IgD-negative memory B cell (primary cell): ENCODE results near the gene ZC3H7B. TPM values are rescaled to one million over a fixed set of nuclear protein-coding genes. Genes with fewer than 3 reads are reported as not detected.

Experiments
- H3K27ac Mint-ChIP-seq, 3 donors: one replicate each; pipeline ENCODE4 v1.8.0; 2020 to 2022; ENCODE audit warnings: mild to moderate bottlenecking in 3 of 3, mixed read lengths in 3 of 3, moderate library complexity in 1 of 3
- H3K27me3 Mint-ChIP-seq: one replicate; pipeline ENCODE4 v1.8.0; 2021; ENCODE audit warnings: mixed read lengths
- H3K36me3 Mint-ChIP-seq: one replicate; pipeline ENCODE4 v1.8.0; 2020; ENCODE audit warnings: mild to moderate bottlenecking, mixed read lengths
- H3K4me1 Mint-ChIP-seq, 3 donors: one replicate each; pipeline ENCODE4 v1.8.0; 2020 to 2022; ENCODE audit warnings: mixed read lengths in 3 of 3, mild to moderate bottlenecking in 1 of 3
- H3K4me3 Mint-ChIP-seq, 4 donors: one replicate each; pipeline ENCODE4 v1.8.0; 2020 to 2022; ENCODE audit warnings: mild to moderate bottlenecking in 4 of 4, mixed read lengths in 4 of 4, moderate library complexity in 3 of 4
- H3K9me3 Mint-ChIP-seq, 3 donors: one replicate each; pipeline ENCODE4 v1.8.0; 2020 to 2021; ENCODE audit warnings: mixed read lengths in 3 of 3, mild to moderate bottlenecking in 1 of 3
- polyA plus RNA-seq: library from polyadenylated mRNA; unstranded; fragments of 300-500 nt; fragmentation: Illumina TruSeq; gene quantifications from one replicate; pipeline ENCODE4 v1.2.3, GENCODE V29; 2021

ZC3H7B gene
- polyA plus RNA-seq, 1 donor from 2014 or later: 1.4 TPM

DNA sequence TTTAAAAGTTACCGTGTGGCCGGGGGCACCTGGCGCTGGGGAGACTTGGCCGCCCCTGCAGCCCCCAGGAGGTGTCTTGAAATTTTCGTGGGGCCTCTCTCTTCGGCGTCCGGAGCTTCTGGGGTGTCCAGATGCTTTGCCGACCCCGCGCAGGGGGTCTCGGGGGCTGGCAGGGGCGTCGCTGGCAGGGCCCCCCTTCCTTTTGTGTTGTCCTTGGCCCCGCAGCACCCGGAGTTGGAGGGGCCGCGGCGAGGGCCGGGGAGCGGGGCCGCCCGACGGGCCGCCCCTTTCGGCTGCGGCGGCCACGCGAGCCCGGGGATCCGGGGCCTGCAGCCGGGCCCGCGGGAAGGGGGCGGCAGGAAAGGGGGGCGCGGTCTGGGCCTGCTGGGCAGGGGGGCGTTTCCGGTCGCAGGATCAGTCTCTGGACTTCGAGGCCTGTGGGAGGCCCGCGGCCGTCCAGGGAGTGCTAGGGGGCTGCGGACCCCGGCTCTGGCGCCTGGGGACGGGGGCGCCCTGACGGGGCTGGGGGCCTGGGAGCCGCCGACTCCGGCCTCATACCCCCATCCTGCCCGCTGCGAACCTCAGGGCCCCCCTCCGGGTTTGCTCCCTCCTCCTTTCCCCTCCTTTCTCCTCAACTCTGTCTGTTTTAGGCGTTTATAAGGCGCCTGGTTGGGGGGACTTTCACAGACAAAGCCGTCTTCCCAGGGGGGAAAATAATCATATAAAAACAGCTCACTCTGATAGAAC lies 869 bp downstream of the ZC3H7B start:
- H3K9me3 Mint-ChIP-seq: no peaks in the 10 kb centered on the region
- H3K27ac Mint-ChIP-seq: peak overlapping the region; percentile 41 to 80 (median 72)
- peaks cover 16 to 23% (median 19%) of the 10 kb centered on the region in 3 donors for H3K4me1 Mint-ChIP-seq
- H3K27me3 Mint-ChIP-seq: no peaks in the 10 kb centered on the region
- H3K36me3 Mint-ChIP-seq: no peaks in the 10 kb centered on the region
- peak overlapping the region; percentile 78 to 93 (median 88) for H3K4me3 Mint-ChIP-seq

DNA sequence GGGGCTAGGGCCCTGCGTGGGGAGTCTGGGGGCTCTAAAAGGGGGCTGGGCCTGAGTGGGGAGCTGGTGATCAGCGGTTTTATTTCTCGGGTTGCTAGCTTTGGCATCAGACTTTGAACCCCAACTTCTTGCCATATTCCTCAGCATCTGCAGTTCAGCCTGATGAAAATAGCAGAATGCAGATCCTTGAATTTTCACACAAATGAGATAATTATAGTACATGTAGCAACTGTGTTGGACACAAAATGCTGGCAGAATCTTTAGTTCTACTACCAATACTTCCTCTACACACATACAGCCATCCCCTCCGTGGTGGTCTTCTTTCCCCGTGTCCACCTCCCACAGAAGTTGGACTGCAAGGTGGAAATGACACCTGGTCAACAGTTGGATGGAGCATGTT lies 1.5 kb downstream of the ZC3H7B start:
- Mint-ChIP-seq H3K27me3 (no peaks in the 10 kb centered on the region), H3K4me3 (peak overlapping the region; percentile 78 to 93 (median 88)), H3K4me1 (peaks cover 16 to 26% (median 19%) of the 10 kb centered on the region in 3 donors), H3K27ac (peak overlapping the region; percentile 41 to 80 (median 72)), H3K9me3 (no peaks in the 10 kb centered on the region), H3K36me3 (no peaks in the 10 kb centered on the region)

DNA sequence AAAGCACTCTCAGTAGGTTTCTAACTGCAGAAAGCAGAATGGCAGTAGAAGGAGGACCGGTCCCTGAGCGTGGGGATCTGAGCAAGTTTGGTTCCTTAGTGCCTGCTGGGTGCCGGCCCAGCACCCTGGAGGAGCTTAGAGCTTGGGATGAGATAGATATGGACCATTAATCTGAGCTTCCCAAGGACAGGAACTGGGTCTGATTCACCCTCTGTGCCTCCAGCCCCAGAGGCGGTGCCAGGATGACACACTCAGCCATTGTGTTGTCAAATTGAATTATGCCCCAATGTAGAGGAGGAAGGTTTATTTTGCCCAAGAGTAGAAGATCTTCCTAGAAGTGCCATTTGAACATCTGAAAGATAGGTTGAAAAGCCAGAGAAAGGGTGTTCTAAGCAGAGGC lies 4.3 kb downstream of the ZC3H7B start:
- Mint-ChIP-seq H3K4me3 (no peak overlapping the region), H3K27ac (no peak overlapping the region), H3K9me3 (no peaks in the 10 kb centered on the region), H3K36me3 (no peaks in the 10 kb centered on the region), H3K4me1 (peaks cover 19 to 30% (median 20%) of the 10 kb centered on the region in 3 donors), H3K27me3 (no peaks in the 10 kb centered on the region)

DNA sequence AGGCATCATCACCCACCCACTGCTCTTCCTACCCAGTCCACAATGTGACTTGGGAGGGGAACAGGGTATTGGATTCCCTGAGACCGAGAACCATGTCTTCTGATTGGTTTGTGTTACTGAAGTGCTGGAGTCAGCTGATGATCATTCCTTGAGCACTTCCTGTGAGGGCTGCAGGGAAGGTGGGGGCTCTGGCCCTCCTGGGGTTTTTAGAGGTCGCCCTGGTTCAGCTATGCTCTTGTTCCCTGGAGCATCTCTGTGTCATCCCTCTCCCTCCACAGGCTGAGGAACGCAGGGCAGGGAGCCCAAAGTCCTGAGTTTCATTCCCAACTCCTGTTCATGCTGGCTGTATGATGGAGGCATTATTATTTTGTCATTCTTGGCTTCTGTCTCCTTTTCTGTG lies 6.7 kb downstream of the ZC3H7B start:
- Mint-ChIP-seq H3K4me3 (peak overlapping the region in 1 of 4 donors; percentile 43), H3K4me1 (peaks cover 9 to 28% (median 18%) of the 10 kb centered on the region in 3 donors), H3K36me3 (peaks cover 2% of the 10 kb centered on the region), H3K9me3 (no peaks in the 10 kb centered on the region), H3K27me3 (no peaks in the 10 kb centered on the region), H3K27ac (peak overlapping the region in 1 of 3 donors; percentile 39)

DNA sequence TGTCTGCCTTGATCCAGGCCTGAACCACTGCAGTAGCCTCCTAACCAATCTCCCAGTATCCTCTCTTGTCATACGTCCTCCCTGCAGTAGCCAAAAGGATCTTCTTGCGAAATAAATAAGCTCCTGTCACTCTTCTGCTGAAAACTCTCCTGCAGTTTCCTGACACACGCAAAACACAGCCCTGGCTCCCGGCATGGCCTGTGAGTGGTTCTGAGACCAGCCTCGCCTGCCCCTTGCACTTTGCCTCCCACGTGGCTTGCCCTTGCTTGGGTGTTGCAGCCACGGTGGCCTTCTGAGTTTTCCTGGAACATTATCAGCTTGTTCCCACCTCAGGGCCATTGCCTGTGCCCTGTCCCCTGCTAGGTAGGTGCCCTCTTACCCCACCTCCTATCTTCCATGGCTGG lies 7.2 kb downstream of the ZC3H7B start:
- H3K4me3 Mint-ChIP-seq: no peak overlapping the region
- H3K4me1 Mint-ChIP-seq: peaks cover 5 to 23% (median 15%) of the 10 kb centered on the region in 3 donors
- H3K9me3 Mint-ChIP-seq: no peaks in the 10 kb centered on the region
- H3K27ac Mint-ChIP-seq: peak overlapping the region in 1 of 3 donors; percentile 39
- H3K27me3 Mint-ChIP-seq: no peaks in the 10 kb centered on the region
- H3K36me3 Mint-ChIP-seq: peaks cover 2% of the 10 kb centered on the region

DNA sequence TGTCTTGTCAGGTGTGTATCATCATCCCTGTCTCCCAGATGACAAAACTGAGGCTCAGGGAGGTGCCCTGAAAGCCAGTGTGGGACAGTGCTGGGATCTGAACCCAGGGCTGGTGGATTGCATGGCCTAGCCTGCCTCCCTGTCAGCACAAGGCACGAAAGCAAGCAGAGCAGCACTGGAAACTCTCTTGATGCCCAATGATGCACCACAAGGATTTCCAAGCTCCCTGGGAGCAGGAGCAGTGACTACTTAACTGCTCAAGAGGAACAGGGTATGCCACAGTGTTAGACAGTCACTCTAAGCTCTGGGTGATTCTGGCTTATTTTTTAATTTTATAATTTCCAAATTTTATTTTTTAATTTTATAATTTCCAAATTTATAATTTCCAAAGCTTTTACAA lies 9.0 kb downstream of the ZC3H7B start:
- H3K27ac Mint-ChIP-seq: no peak overlapping the region
- H3K36me3 Mint-ChIP-seq: peaks cover 2% of the 10 kb centered on the region
- H3K27me3 Mint-ChIP-seq: no peaks in the 10 kb centered on the region
- H3K4me3 Mint-ChIP-seq: no peak overlapping the region
- no peaks in the 10 kb centered on the region for H3K9me3 Mint-ChIP-seq
- H3K4me1 Mint-ChIP-seq: peaks cover 0 to 19% (median 15%) of the 10 kb centered on the region in 3 donors

DNA sequence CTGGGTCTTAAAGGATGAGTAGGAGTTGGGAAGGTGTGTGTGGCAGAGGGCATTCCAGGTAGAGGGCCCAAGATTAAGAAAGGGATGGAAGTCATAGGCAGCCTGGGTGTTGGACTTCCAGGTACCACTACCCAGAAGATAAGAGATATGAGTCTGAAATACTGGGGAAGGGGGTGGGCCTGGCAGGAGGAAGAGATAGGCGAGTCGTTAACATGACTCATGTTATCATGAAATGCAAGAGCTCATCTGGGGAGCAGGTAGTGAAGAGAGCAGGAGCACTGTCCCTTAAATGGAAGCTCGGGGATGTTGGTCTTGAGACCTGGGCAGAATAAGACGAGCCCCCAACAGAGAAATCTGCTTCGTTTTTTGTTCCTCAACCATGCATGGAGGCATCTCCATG lies 10.2 kb downstream of the ZC3H7B start:
- Mint-ChIP-seq H3K27ac (peak overlapping the region in 1 of 3 donors; percentile 41), H3K27me3 (no peaks in the 10 kb centered on the region), H3K9me3 (no peaks in the 10 kb centered on the region), H3K4me1 (peaks cover 0 to 16% (median 11%) of the 10 kb centered on the region in 3 donors), H3K4me3 (peak overlapping the region in 1 of 4 donors; percentile 67), H3K36me3 (peaks cover 2% of the 10 kb centered on the region)

DNA sequence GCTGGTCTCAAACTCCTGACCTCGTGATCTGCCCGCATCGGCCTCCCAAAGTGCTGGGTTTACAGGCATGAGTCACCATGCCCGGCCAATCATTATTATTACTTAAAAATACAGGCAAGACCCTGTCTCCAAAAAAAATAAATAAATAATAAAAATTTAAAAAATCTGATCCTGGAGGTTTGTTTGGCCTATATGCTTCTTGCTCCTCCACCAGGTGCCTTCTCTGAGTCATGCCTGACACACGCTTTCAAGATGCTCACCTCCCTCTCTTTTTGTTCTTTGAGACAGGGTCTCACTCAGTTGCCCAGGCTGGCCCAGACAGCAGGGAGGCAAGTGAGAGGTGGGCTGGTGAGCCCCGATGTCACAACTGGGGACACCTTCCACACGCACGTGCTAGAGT lies 13.5 kb downstream of the ZC3H7B start:
- Mint-ChIP-seq H3K4me3 (no peak overlapping the region), H3K4me1 (peaks cover 0 to 9% (median 9%) of the 10 kb centered on the region in 3 donors), H3K27me3 (no peaks in the 10 kb centered on the region), H3K27ac (peak overlapping the region in 1 of 3 donors; percentile 93), H3K36me3 (peaks cover 3% of the 10 kb centered on the region), H3K9me3 (no peaks in the 10 kb centered on the region)

DNA sequence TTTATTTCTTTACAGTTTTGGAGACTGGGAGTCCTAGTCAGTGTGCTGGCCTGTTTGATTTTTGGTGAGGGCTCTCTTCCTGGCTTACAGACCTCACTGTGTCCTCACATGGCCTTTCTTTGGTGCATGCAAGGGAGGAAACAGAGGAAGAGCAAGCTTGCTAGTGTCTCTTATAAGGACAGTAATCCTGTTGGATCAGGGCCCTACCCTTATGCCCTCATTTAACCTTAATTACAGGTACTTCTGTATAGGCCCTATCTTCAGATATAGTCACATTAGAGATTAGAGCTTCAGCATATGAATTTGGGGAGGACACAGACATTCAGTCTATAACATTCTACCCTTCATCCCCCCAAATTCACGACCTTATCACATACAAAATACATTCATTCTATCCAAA lies 14.3 kb downstream of the ZC3H7B start:
- Mint-ChIP-seq H3K4me3 (no peak overlapping the region), H3K4me1 (peaks cover 0 to 9% (median 9%) of the 10 kb centered on the region in 3 donors), H3K27me3 (no peaks in the 10 kb centered on the region), H3K36me3 (peaks cover 5% of the 10 kb centered on the region), H3K9me3 (no peaks in the 10 kb centered on the region), H3K27ac (no peak overlapping the region)

DNA sequence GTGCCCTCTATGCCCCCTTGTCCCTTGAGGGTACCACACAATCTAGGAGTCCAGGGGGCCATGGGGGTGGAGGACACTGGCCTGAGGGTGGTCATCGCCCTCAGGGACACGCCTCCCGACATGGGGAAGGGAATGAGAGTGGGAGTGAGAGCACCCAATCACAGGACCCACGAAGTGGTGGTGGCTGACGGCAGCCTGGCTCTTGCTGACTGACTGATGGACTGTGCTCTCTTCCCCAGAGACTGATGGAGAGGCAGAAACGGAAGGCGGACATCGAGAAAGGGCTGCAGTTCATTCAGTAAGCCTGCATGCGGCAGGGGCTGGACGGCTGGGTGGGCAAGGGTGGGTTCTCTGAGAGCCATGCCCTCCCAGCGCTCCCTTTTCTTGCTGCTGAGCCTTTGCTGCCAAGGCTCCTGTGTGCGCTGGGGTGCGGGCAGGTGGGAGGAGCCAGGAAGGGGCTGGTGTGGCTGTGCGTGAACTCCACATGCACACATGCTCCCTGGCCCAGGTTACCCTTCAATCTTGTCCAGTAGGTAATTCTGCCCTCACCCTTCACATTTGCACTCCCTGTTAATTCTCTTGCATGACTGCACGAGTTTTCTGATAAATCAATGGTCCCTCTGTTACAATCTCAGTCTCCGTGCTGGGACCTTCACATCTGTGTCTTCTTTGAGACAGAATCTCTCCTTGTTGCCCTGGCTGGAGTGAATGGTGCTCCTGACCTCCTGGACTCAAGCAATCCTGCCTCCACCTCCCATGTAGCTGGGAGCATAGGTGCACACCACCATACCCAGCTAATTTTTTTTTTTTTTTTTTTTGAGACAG lies 19.3 kb downstream of the ZC3H7B start:
- Mint-ChIP-seq H3K9me3 (no peaks in the 10 kb centered on the region), H3K27ac (peak overlapping the region in 1 of 3 donors; percentile 19), H3K27me3 (no peaks in the 10 kb centered on the region), H3K4me1 (peaks cover 0 to 7% (median 2%) of the 10 kb centered on the region in 3 donors), H3K4me3 (no peak overlapping the region), H3K36me3 (peaks cover 6% of the 10 kb centered on the region)

DNA sequence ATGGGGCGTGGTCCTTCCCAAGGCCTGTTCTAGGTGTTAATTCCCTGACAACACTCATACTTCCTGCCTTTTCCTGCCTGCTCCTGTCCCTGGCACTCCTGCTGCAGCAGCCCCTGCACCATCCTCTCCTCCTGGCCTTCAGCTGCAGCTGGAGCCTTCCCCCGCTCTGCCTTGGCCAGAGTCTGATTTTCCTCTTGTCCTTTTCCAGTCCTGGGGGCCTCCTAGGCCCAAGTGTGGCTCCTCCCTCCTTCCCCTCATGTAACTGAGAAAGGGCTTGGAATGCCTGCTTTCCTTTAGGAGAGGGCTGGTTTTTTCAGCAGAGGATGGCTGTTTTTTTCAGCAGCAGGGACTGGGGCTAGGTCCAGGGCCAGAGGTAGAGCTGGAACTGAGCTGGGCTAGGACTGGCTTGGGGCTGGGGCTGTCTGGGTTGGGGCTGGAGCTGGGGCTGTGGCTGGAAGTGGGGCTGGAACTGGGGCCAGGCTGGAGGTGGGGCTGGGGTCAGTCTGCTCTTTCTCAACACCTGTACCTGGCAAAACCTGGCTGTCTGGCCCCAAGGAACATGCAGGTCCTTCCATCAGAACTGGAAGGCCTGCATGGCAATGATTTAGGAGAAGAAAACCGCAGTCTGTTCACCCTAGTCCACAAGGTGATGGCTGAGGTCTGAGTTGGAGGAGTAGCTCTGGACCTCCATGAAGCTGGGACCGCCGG lies 23.6 kb downstream of the ZC3H7B start:
- H3K27me3 Mint-ChIP-seq: no peaks in the 10 kb centered on the region
- no peak overlapping the region for H3K4me3 Mint-ChIP-seq
- H3K4me1 Mint-ChIP-seq: peaks cover 0 to 2% (median 0%) of the 10 kb centered on the region in 3 donors
- peaks cover 8% of the 10 kb centered on the region for H3K36me3 Mint-ChIP-seq
- no peaks in the 10 kb centered on the region for H3K9me3 Mint-ChIP-seq
- peak overlapping the region in 1 of 3 donors; percentile 56 for H3K27ac Mint-ChIP-seq

DNA sequence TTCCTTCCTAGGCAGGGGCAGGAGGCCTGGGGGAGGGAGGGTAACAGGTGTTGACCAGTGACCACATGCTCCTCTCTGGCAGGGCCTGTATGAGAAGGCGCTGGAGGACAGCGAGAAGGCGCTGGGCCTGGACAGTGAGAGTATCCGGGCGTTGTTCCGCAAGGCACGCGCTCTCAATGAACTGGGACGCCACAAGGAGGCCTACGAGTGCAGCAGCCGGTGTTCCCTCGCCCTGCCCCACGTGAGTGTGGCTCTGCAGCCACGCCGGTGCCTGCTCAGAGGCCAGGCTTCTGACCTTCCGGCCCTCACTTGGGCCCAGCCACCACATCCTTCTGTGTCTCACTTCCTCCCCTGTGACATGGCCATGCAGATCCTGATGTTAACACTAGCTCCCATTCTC lies 25.8 kb downstream of the ZC3H7B start:
- Mint-ChIP-seq H3K4me1 (peaks cover 0 to 2% (median 0%) of the 10 kb centered on the region in 3 donors), H3K27me3 (no peaks in the 10 kb centered on the region), H3K4me3 (no peak overlapping the region), H3K9me3 (no peaks in the 10 kb centered on the region), H3K27ac (no peak overlapping the region), H3K36me3 (peaks cover 10% of the 10 kb centered on the region)

DNA sequence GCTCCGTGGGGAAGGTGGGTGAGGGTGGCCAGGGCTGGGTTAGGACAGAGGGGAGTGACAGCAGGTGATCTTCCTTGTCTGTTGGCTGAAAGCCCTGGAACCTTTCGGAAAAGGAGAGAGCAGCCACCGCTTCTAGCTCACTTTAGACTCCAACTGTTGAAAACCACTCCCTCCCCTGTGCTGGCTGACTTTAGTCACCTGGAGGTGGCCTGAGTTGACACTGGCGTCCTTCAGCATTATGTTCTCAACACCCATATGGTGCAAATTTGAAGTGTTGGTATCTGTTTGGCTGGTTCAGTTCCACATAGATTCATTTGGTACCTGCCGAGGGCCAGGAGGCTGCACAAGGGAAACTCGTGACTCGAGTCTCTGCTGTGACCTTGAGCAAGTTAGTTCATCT lies 28.8 kb downstream of the ZC3H7B start:
- Mint-ChIP-seq H3K4me1 (no peaks in the 10 kb centered on the region), H3K27me3 (no peaks in the 10 kb centered on the region), H3K9me3 (no peaks in the 10 kb centered on the region), H3K27ac (no peak overlapping the region), H3K4me3 (no peak overlapping the region), H3K36me3 (peaks cover 6% of the 10 kb centered on the region)

DNA sequence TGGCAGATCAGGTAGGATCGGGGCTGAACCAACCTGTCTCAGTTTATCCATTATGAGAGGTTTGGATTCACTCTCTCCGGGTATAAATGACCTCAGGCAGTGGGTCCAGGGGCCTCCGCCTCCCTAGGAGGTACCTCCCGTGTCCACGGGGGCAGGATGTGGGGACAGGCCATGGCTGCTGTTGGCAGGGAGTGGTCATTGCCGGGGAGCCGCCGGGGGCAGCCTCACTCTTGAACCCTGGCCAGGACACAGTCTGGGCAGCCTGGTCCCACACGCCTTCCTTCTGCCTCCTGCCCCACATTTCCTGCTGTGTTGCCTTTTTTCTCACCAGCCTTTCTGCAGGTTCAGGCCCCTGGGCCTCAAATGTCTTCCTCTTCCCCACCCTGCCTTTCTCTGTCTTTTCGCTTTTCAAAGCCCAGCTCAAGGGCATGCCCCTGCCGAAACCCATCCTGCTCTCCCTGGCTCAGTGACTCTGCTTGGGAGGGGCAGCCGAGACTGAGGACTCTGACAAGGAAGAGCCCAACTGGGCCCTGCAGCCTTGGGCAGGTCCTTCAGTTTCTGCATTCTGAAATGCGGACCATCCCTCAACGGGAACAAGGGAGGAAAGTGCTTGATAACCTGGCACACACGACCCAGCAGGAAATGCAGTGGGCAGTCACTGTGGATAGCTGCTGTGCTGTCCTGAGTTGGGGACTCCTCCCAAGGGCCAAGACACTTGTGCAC lies 31.1 kb downstream of the ZC3H7B start:
- Mint-ChIP-seq H3K4me3 (no peak overlapping the region), H3K27me3 (no peaks in the 10 kb centered on the region), H3K27ac (no peak overlapping the region), H3K9me3 (no peaks in the 10 kb centered on the region), H3K4me1 (peaks cover 0 to 2% (median 0%) of the 10 kb centered on the region in 3 donors), H3K36me3 (peaks cover 3% of the 10 kb centered on the region)
